ENCODE data around the gene TRIML2.

GRCh38 chr4:188082796-188083195 lies 26.6 kb downstream of the TRIML2 start:
- no peak for TF ChIP-seq CTCF (IDR thresholded peaks at IDR 0.05)
- no peak for TF ChIP-seq POLR2A (IDR thresholded peaks at IDR 0.05)
